Measurements from ENCODE around the gene SENP2.

Gene SENP2

DNA sequence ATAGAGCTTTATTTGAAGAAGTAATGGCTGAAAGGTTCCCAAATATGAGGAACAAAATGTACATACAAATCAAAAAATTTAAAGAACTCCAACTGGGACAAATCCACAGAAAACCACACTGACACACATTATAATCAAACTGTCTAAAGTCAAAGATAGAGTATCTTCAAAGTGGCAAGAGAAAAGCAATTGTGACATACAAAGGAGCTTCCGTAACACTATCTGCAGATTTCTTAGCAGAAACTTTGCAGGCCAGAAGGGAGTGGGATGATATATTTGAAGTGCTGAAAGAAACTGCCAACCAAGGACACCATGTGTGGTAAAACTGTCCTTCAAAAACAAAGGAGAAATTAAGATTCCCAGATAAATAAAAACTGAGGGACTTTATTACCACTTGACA lies 91.9 kb downstream of the SENP2 start:
- ATAC-seq = no peak
- no peak for TF ChIP-seq OSR1 (CRISPR knock-in tag; IDR thresholded peaks at IDR 0.05)
- TF ChIP-seq ISL1 (CRISPR knock-in tag; IDR thresholded peaks at IDR 0.05) = no peak
- no peak for TF ChIP-seq POU6F1 (CRISPR knock-in tag; IDR thresholded peaks at IDR 0.05; ENCODE audit: borderline replicate concordance, low read depth)
- no peak for TF ChIP-seq PPARA (CRISPR knock-in tag; IDR thresholded peaks at IDR 0.05; ENCODE audit: borderline replicate concordance)
- TF ChIP-seq TOX (CRISPR knock-in tag; IDR thresholded peaks at IDR 0.05; ENCODE audit: borderline replicate concordance) = no peak
- TF ChIP-seq, protein P1, sequence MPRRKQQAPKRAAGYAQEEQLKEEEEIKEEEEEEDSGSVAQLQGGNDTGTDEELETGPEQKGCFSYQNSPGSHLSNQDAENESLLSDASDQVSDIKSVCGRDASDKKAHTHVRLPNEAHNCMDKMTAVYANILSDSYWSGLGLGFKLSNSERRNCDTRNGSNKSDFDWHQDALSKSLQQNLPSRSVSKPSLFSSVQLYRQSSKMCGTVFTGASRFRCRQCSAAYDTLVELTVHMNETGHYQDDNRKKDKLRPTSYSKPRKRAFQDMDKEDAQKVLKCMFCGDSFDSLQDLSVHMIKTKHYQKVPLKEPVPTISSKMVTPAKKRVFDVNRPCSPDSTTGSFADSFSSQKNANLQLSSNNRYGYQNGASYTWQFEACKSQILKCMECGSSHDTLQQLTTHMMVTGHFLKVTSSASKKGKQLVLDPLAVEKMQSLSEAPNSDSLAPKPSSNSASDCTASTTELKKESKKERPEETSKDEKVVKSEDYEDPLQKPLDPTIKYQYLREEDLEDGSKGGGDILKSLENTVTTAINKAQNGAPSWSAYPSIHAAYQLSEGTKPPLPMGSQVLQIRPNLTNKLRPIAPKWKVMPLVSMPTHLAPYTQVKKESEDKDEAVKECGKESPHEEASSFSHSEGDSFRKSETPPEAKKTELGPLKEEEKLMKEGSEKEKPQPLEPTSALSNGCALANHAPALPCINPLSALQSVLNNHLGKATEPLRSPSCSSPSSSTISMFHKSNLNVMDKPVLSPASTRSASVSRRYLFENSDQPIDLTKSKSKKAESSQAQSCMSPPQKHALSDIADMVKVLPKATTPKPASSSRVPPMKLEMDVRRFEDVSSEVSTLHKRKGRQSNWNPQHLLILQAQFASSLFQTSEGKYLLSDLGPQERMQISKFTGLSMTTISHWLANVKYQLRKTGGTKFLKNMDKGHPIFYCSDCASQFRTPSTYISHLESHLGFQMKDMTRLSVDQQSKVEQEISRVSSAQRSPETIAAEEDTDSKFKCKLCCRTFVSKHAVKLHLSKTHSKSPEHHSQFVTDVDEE (CRISPR knock-in tag; IDR thresholded peaks at IDR 0.05) = no peak

GRCh38 chr3:185680231-185680630 lies 94.1 kb downstream of the SENP2 start:
- TF ChIP-seq, protein P1 (CRISPR knock-in tag; IDR thresholded peaks at IDR 0.05) = no peak
- no peak for TF ChIP-seq ZFP3 (CRISPR knock-in tag; IDR thresholded peaks at IDR 0.05)
- no peak for TF ChIP-seq ZFP30 (CRISPR knock-in tag; IDR thresholded peaks at IDR 0.05)
- no peak for TF ChIP-seq TOX (CRISPR knock-in tag; IDR thresholded peaks at IDR 0.05; ENCODE audit: borderline replicate concordance)
- TF ChIP-seq OSR1 (CRISPR knock-in tag; IDR thresholded peaks at IDR 0.05) = no peak
- TF ChIP-seq ZC3H10 (CRISPR knock-in tag; IDR thresholded peaks at IDR 0.05) = no peak
- no peak for TF ChIP-seq ZNF70 (CRISPR knock-in tag; IDR thresholded peaks at IDR 0.05)
- no peak for TF ChIP-seq ESRRG (CRISPR knock-in tag; IDR thresholded peaks at IDR 0.05)
- TF ChIP-seq TCF4 (CRISPR knock-in tag; IDR thresholded peaks at IDR 0.05; ENCODE audit: borderline replicate concordance) = no peak
- no peak for TF ChIP-seq SNAI2 (CRISPR knock-in tag; IDR thresholded peaks at IDR 0.05)
- no peak for TF ChIP-seq CREB5 (CRISPR knock-in tag; IDR thresholded peaks at IDR 0.05; ENCODE audit: low read depth)
- no peak for TF ChIP-seq ISL1 (CRISPR knock-in tag; IDR thresholded peaks at IDR 0.05)
- TF ChIP-seq PPARA (CRISPR knock-in tag; IDR thresholded peaks at IDR 0.05; ENCODE audit: borderline replicate concordance) = no peak
- TF ChIP-seq BACH2 (CRISPR knock-in tag; IDR thresholded peaks at IDR 0.05; ENCODE audit: borderline replicate concordance) = no peak
- ATAC-seq = no peak
